GM21717 (cell line): ENCODE results near the gene ITPK1.

Source experiments
- ATAC-seq: cut with Tn5 transposase; IDR thresholded peaks from one replicate; pipeline ENCODE4 v1.9.1; 2021; ENCODE audit warnings: mild to moderate bottlenecking, moderate library complexity; ENCODE audit not compliant: unreplicated experiment

Gene ITPK1

DNA sequence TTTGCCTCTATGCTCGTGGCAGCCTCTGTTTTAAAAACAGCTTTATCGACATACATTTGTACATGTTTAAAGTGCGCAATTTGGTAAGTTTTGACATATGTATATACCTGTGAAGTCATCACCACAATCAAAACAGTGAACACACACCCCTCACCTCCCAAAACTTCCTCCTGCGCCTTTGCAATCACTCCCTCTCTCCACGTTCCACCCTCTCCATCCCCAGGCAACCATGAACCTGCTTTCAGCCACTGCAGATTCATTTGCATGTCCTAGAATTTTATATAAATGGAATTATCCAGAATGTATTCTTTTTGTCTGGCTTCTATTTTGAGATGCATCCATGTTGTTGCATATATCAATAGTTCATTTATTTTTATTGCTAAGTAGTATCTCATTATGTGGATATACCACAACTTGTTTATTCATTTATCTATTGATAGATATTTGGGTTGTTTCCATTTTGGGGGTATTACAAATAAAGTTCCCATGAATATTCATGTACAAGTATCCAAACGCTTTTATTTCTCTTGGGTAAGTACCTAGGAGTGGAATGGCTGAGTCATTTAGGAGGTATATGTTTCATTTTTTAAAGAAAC lies 208.3 kb downstream of the ITPK1 start:
- ATAC-seq, result no peak

DNA sequence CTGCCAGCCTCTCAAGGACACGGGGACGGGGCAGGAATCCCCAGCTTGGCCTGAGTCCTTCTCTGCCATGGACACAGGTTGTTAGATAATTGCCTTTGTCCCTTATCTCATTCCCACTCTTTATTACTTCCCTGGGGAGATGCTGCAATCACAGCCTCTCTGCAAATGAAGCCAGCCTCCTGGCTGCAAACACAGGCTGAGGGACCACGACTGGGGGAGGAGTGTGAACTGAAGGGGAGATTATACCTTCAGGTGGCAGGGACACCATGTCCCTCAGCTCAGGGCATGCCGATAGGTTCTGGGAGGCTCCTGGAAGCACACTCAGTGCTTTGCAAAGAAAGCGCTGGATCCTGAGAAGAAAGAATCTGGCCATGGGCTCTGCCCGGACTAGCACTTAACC lies 208.9 kb downstream of the ITPK1 start:
- ATAC-seq, result no peak

DNA sequence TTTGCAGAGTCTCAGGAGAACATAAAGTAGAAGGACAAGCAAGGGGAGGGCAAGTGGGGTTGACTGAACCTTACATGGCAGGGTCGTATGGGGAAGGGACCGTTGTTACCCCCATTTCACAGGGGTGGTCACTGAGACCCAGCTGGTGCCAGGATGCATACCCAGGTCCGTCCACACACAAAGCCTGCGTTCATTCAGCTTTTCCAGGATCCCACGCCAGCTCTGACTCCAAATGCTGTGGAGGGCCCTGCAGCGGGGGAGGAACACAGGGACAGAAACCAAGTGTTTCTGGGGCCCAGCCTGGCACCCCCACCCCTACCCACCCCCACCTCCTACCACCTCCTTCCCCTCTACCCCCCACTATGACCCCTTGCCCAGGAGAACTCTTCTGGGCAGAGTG lies 209.3 kb downstream of the ITPK1 start:
- no peak for ATAC-seq

DNA sequence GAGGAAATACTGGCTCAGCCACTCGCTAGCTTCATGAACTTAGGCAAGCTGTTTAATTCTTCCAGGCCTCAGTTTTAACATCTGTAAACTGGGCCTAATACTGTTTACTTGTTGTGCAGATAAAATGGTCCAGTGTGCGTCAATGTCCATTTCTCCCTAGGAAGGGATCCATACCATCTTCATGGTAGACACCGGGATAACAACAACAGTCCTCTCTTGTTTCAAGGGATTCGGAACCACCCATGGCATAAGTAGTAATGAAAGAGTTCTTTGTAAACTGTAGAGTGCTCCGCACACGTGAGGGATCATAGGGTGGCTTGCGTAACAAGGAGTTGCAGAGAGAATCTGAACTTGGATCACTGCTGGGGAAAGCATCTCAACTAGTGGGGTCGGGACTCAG lies 210.1 kb downstream of the ITPK1 start:
- no peak for ATAC-seq

DNA sequence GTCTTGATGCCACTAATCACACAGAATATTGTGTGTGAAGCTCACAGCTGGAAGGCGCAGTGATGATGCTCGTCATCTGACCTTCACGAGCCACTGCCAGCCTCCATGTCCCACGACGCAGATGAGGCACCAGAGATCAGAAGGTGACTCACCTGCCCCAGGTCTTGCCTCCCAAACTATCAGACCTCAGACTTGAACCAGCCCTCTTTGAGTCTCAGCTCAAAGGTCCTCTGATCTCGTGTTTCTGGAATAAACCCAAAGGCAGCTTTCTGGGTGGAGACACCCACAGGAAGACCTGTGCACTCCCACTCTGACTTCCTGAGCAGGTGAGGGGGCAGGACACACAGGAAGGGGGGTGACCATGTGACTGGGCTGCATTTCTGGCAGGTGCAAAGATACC lies 212.4 kb downstream of the ITPK1 start:
- ATAC-seq, result no peak

DNA sequence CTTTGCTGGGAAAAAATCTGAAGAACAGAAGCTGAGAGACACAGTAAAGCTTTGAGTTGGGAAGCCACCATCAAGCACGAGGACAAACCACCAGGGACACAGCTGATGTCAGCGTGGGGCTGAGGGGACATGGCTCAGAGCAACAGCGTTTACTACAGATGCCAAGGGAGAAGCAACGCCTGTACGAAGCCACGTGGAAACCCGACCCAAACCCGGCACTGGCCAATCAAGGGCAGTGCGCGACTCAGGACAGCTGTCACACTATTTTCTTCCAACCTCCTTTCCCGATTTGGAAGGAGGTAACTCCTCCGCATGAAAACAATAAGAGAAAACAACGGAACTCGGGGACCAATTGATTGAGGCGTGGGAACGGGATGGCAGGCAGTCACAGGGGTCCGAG lies 213.0 kb downstream of the ITPK1 start:
- ATAC-seq, result no peak

DNA sequence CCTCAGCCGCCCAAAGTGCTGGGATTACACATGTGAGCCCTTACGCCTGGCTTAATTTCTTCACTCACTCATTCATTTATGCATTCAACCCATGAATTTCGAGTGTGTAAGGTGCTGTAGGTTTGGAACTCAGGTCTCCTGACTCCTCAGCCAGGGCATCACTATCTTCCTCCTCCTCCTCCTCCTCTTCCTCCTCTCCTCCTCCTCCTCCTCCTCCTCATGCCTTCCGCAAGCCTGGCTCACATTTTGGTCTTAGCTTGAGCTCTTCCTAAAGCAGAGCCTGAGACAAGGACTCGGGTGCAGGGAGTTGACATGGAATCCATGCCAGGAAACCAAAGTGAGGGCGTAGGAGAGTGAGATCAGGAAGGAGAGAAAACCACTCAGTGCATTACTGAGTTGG lies 213.5 kb downstream of the ITPK1 start:
- no peak for ATAC-seq

DNA sequence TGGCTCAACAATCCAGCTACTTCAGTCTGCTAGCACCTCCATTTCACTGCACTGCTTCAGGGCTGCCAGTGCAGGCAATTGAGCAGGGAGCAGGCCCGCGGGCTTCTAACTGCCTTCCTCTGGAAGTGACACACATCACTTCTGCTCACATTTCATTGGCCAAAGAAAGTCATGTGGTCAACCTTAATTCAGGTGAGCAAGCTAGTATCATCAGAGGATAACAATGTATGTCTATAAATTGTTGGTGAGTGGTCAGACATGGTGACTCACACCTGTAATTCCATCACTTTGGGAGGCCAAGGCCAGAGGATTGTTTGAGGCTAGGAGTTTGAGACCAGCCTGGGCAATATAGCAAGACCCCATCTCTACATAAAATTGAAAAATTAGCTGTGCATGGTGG lies 215.1 kb downstream of the ITPK1 start:
- no peak for ATAC-seq

DNA sequence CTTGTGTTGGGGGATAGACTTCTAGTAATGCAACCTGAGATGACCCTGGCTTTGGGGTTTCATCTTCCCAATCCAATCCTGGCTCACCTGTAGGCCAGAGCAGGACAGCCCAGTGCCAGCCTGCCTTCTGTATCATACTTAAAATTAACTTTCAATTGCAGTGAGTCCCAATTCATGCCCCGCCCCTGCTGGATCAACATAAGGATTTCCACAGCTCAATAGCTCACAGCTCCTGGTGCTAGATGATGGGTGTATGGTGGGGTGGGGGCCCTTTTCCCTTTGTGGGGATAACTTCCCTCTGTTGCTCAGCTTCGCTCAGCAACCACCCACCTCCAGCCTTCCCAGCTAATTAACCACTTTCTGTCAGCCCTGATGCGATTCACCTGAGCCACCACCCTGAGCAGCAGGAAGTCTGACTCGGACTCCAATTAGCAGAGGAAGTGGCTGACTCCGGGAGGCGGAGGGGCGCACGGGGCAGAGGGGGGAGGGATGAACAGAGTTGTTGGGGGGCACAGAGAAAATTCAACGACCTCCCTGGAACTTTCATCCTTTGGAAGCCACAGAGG lies 217.1 kb downstream of the ITPK1 start:
- ATAC-seq, result no peak

DNA sequence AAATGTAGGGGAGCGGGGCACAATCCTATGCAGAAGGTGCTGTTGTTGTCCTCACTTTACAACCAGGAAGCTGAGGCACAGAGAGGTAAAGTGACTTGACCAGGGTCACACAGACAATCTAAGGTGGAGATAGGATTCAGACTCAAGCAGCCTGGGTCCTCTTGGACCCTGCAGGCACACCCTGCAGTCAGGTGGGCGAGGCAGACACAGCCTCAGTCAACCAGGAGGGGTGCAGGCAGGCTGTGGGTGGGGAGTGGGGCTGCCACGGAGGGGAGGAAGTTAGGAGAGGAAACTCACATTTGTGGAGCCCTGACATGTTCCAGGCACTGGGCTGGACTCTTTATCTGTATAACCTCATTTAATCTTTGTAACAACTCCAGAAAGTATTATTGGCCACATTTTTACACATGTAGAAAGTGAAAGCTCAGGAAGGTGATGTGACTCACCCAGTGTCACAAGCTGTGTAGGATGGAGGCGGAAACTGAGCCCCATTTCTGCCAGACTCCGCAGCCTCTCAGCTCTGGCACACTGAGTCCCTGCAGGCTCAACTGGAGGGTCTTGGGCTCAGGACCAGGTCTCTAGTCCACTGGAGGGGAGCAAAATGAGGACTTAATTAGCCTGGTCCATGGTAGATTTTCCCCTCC lies 217.7 kb downstream of the ITPK1 start:
- ATAC-seq, result no peak

DNA sequence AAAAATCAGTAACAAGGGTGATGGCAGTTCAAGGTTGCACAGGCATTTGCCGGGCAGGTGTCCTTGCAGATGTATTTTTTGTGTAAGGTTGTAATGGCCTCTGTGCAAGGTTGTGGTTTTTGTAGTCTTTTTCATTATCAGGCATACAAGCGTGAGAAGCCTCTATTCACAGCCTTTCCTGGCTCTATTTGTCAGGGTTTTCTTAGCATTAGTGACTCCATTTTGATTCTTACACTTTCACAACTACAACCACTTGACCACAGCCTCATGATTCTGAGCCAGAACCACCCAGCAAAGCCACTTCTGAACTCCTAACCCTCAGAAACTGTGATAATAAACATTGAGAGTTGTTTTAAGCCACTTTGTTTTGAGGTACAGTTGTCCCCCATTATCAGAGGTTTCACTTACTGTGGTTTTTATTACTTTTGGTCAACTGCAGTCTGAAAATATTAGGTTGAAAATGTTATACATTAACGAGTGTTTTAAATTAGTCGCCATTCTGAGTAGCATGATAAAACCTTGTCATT lies 220.3 kb downstream of the ITPK1 start:
- no peak for ATAC-seq

DNA sequence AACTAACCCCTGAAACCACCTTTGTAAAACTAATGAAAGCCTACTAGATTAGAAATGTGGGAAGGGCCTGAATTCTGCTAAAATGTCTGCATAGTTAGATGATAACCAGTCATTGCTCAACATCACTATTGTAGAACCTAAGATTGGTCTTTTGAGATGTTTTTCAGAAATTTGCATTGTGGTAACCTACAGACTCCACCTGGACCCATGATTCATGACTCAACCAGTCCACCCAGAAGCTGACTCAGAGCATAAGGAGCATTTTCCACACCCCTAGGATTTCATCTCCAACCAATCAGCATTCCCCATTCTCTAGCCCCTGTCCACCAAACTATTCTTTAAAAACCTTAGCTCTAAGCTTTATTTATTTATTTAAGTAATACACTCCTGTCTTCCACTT lies 223.1 kb downstream of the ITPK1 start:
- ATAC-seq, result no peak

DNA sequence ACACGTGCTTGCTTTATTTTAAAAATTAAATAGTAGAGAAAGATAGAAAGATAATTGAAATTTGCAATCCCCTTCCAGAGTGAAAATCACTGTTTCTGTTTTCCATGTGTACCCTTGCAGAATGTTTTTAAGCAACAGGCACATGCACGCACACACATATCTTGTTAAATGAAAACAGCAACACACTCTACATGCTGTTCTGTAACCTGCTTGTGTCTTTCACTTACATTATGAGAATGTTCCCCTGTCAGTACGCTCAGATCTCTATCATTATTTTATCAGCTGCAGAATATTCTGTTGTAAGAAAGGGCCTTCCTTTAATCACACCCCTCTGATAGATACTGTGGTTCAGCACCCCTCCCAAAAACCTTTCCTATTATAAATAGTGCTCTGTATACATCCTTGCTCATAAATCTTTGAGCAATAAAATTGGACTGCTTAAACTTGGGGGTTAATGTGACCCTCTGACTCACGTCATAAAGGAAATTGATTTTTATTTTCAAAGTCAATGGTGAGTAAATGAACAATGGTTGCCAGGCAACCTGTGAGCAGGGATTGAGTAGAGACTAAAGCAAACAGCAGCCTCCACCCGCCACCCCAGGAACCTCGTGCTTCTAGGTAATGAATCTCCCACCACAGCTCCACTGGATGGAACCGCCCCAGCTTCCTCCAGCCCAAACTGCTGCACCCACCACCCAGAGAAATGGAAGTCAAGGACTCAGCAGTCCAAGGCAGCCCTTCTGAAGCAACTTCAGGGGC lies 224.7 kb downstream of the ITPK1 start:
- ATAC-seq, result no peak

DNA sequence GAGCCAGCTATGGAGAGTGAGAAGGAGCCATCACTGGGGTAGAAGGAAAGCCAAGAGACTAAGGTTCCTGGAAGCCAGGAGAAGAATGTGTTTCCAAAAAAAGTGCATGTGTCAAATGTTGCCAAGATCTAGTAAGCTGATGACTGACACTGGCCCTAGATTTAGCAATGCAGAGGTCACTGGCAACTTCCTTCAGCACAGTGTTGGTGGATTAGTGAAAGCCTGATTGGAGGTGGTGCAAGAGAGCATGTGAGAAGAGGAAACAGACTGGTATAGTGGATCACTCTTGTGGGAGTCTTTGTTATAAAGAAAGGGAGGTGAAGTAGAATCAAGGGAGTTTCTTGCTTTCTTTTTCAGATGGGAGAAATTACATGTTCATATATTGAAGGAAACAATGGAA lies 226.8 kb downstream of the ITPK1 start:
- no peak for ATAC-seq

DNA sequence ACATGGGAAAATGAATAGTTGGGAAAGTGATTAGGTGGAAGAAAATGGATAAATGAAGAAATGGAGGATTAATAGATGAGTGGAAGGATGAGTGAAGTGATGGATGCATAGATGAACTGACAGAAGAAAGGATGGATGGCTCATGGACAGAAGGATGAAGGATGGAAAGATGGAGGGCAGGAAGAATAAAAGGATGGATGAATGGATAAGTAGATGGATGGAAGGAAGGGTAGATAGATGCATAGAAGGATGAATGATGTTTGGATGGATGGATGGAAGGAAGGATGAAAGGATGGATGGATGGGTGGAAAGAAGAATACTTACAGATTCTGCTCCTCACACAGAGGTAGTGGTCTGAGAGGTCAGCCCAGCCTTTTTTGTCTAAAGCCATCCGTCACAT lies 228.6 kb downstream of the ITPK1 start:
- ATAC-seq, result no peak
